ENCODE results near the gene AGPAT4.

GRCh38 chr6:161198176-161198575 is 75.7 kb downstream of the AGPAT4 start:
- TF ChIP-seq CTCF (IDR thresholded peaks at IDR 0.05) (no peak), POLR2A (IDR thresholded peaks at IDR 0.05) (no peak)
